Loucy (cell line): Measurements from ENCODE around the gene DISC1.

Source experiments
- EZH2phosphoT487 ChIP-seq: fragments of 200-600 bp; IDR thresholded peaks from 2 replicates; pipeline ENCODE4 v1.6.1; 2018; ENCODE audit warnings: antibody characterized with exemption, mild to moderate bottlenecking, moderate library complexity, borderline replicate concordance
- TF ChIP-seq, protein P1 (sequence below): fragments of 200-600 bp; sonication (generic); conservative IDR thresholded peaks from 2 replicates; pipeline ENCODE4 v1.5.1; 2014; ENCODE audit warnings: mild to moderate bottlenecking, antibody characterized with exemption, low read length

DNA sequence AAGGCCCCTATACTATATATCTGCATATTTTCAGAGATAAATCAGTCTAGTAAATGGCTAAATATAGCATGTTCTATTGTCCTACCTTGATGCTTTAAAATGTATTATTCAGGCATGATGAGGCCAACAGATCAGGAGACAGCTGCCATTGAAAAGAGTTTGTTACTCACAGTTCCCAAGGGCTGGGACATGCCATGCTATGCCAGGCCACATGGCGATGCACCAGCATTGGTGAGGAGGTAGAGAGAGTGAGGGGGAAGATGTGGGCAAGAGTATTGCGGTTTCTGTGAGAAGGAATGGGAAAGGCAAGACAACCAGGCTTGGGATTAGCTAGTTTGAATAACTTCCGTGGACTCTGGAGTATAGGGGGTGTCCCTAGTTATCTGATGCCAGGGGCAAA, 316.5 kb downstream of the DISC1 start:
- TF ChIP-seq, protein P1, sequence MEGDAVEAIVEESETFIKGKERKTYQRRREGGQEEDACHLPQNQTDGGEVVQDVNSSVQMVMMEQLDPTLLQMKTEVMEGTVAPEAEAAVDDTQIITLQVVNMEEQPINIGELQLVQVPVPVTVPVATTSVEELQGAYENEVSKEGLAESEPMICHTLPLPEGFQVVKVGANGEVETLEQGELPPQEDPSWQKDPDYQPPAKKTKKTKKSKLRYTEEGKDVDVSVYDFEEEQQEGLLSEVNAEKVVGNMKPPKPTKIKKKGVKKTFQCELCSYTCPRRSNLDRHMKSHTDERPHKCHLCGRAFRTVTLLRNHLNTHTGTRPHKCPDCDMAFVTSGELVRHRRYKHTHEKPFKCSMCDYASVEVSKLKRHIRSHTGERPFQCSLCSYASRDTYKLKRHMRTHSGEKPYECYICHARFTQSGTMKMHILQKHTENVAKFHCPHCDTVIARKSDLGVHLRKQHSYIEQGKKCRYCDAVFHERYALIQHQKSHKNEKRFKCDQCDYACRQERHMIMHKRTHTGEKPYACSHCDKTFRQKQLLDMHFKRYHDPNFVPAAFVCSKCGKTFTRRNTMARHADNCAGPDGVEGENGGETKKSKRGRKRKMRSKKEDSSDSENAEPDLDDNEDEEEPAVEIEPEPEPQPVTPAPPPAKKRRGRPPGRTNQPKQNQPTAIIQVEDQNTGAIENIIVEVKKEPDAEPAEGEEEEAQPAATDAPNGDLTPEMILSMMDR, result no peak
- no peak for TF ChIP-seq EZH2phosphoT487
